ENCODE data around the gene FERD3L.

FERD3L gene

GRCh38 chr7:19097165-19098055 is 47.8 kb downstream of the FERD3L start:
- Histone ChIP-seq H3K27ac (ENCODE audit: low read depth, low read length, severe bottlenecking) (no peak overlapping the region), H3K4me1 (ENCODE audit: control insufficient read depth, insufficient read depth, low read length, poor library complexity, severe bottlenecking) (peaks cover 3% of the 10 kb centered on the region), H3K4me3 (ENCODE audit: extremely low read depth, insufficient read depth, low read length, poor library complexity, severe bottlenecking) (no peak overlapping the region), H3K36me3 (ENCODE audit: control insufficient read depth, insufficient read depth, low read length) (no peaks in the 10 kb centered on the region), H3K9me3 (ENCODE audit: control insufficient read depth, low read length) (no peaks in the 10 kb centered on the region)
- WGBS, 2 experiments (ENCODE audit: insufficient coverage in 2 of 2) = 71 to 100% methylated on average over 1 of the region's 9 CpGs

GRCh38 chr7:19095353-19095860 is 49.8 kb downstream of the FERD3L start:
- peaks cover 3% of the 10 kb centered on the region for H3K4me1 ChIP-seq (ENCODE audit: control insufficient read depth, insufficient read depth, low read length, poor library complexity, severe bottlenecking)
- 100% methylated on average over 1 of the region's 5 CpGs; no CpG with 5 or more reads in 1 of the 2 experiments for WGBS, 2 experiments (ENCODE audit: insufficient coverage in 2 of 2)
- H3K4me3 ChIP-seq (ENCODE audit: extremely low read depth, insufficient read depth, low read length, poor library complexity, severe bottlenecking) = no peak overlapping the region
- H3K36me3 ChIP-seq (ENCODE audit: control insufficient read depth, insufficient read depth, low read length) = no peaks in the 10 kb centered on the region
- no peak overlapping the region for H3K27ac ChIP-seq (ENCODE audit: low read depth, low read length, severe bottlenecking)
- no peaks in the 10 kb centered on the region for H3K9me3 ChIP-seq (ENCODE audit: control insufficient read depth, low read length)

Data from mesodermal cell (in vitro differentiated cells).